ENCODE results near the gene ROR2. TPM values are rescaled to one million over a fixed set of nuclear protein-coding genes. Genes with fewer than 3 reads are reported as not detected.

The ROR2 gene
- polyA plus RNA-seq, 3 donors = not detected

- Histone ChIP-seq H3K27me3 (ENCODE audit: control insufficient read depth in 2 of 2, insufficient read depth in 2 of 2, low read length in 2 of 2) (peaks cover 0 to 2% of the 10 kb centered on the region in 2 donors), H4K20me1 (ENCODE audit: insufficient read depth, low read length) (no peaks in the 10 kb centered on the region), H3K9me3 (replicated peaks in 1 of 2; ENCODE audit: control insufficient read depth in 1 of 2, insufficient read depth in 1 of 2, low read length in 2 of 2) (no peaks in the 10 kb centered on the region), H3K36me3 (replicated peaks in 1 of 2; ENCODE audit: control insufficient read depth in 1 of 2, insufficient read depth in 2 of 2, low read length in 2 of 2) (no peaks in the 10 kb centered on the region), H3K4me3 (replicated peaks in 1 of 3; ENCODE audit: low read depth in 2 of 3, low read length in 3 of 3) (no peak overlapping the region), H2AFZ (ENCODE audit: insufficient read depth, low read depth, low read length, poor library complexity, severe bottlenecking) (no peak overlapping the region), H3K4me2 (replicated peaks; ENCODE audit: extremely low read depth, low read length, poor library complexity, severe bottlenecking) (no peak overlapping the region), H3K27ac (ENCODE audit: low read depth in 1 of 2, low read length in 2 of 2) (no peak overlapping the region), H3K4me1 (ENCODE audit: control insufficient read depth in 1 of 2, insufficient read depth in 2 of 2, low read length in 2 of 2) (peaks cover 0 to 3% of the 10 kb centered on the region in 2 donors), H3K79me2 (ENCODE audit: insufficient read depth, low read length) (no peaks in the 10 kb centered on the region), H3K9ac (ENCODE audit: insufficient read depth, low read length, poor library complexity, severe bottlenecking) (no peak overlapping the region)
- Mint-ChIP-seq H3K36me3 (no peaks in the 10 kb centered on the region), H3K27me3 (ENCODE audit: low read depth in 3 of 3) (peaks cover 5 to 11% (median 6%) of the 10 kb centered on the region in 3 donors), H3K4me3 (no peak overlapping the region), H3K27ac (no peak overlapping the region), H3K4me1 (peaks cover 10% of the 10 kb centered on the region), H3K9me3 (no peaks in the 10 kb centered on the region)
- WGBS (ENCODE audit: insufficient coverage) = 97% methylated on average over 18 of the region's 21 CpGs
- no peak for DNase-seq
- intact Hi-C loops (cut with micrococcal nuclease) = no loop called here
- TF ChIP-seq, protein P1, sequence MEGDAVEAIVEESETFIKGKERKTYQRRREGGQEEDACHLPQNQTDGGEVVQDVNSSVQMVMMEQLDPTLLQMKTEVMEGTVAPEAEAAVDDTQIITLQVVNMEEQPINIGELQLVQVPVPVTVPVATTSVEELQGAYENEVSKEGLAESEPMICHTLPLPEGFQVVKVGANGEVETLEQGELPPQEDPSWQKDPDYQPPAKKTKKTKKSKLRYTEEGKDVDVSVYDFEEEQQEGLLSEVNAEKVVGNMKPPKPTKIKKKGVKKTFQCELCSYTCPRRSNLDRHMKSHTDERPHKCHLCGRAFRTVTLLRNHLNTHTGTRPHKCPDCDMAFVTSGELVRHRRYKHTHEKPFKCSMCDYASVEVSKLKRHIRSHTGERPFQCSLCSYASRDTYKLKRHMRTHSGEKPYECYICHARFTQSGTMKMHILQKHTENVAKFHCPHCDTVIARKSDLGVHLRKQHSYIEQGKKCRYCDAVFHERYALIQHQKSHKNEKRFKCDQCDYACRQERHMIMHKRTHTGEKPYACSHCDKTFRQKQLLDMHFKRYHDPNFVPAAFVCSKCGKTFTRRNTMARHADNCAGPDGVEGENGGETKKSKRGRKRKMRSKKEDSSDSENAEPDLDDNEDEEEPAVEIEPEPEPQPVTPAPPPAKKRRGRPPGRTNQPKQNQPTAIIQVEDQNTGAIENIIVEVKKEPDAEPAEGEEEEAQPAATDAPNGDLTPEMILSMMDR (IDR thresholded peaks at IDR 0.05) = no peak
Measured at GRCh38 chr9:91724068-91724440, 226.0 kb downstream of the ROR2 start.

DNA sequence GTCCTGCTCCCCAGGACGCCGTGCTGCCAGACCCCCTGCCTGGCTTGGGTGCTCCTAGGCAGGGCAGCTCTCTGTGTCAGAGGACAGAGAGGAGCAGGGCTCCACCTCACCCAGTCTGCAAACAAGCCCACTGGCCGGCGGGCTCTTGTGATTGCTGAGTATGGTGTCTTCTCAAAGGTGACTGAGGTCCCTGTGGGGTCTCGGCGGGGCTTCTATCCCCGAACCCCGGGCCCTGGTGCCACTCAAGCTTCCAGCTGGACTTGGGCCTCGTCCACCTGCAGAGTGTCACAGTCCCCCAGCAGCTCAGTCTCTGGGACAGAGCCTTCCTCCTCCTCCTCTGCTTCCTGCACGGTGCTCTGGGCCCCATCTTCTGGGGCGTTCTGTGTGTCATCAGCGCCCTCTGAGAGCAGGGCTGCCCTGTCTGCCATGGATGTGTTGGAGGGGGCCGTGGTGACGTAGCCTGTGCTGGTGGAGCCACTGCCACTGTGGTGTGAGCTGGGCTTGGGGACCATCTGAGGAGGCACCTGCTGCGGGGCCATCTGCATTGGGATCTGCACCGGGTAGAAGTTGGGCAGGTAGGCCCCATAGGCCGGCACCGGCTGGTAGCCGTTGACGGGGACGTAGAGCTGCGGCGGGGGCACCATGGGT, 226.5 kb downstream of the ROR2 start:
- no peaks in the 10 kb centered on the region for H3K9me3 Mint-ChIP-seq
- no peak for DNase-seq
- H2AFZ ChIP-seq (ENCODE audit: insufficient read depth, low read depth, low read length, poor library complexity, severe bottlenecking) = no peak overlapping the region
- H3K27ac Mint-ChIP-seq = no peak overlapping the region
- no peaks in the 10 kb centered on the region for H3K36me3 Mint-ChIP-seq
- intact Hi-C loops (cut with micrococcal nuclease) = no loop called here
- peaks cover 6 to 10% (median 7%) of the 10 kb centered on the region in 3 donors for H3K27me3 Mint-ChIP-seq (ENCODE audit: low read depth in 3 of 3)
- no peaks in the 10 kb centered on the region for H3K9me3 ChIP-seq (replicated peaks in 1 of 2; ENCODE audit: control insufficient read depth in 1 of 2, insufficient read depth in 1 of 2, low read length in 2 of 2)
- H3K4me3 Mint-ChIP-seq = no peak overlapping the region
- WGBS (ENCODE audit: insufficient coverage) = 85% methylated on average over 16 of the region's 23 CpGs
- H3K4me3 ChIP-seq (replicated peaks in 1 of 3; ENCODE audit: low read depth in 2 of 3, low read length in 3 of 3) = no peak overlapping the region
- H3K9ac ChIP-seq (ENCODE audit: insufficient read depth, low read length, poor library complexity, severe bottlenecking) = no peak overlapping the region
- H3K27ac ChIP-seq (ENCODE audit: low read depth in 1 of 2, low read length in 2 of 2) = no peak overlapping the region
- no peaks in the 10 kb centered on the region for H3K36me3 ChIP-seq (replicated peaks in 1 of 2; ENCODE audit: control insufficient read depth in 1 of 2, insufficient read depth in 2 of 2, low read length in 2 of 2)
- peaks cover 10% of the 10 kb centered on the region for H3K4me1 Mint-ChIP-seq
- H3K79me2 ChIP-seq (ENCODE audit: insufficient read depth, low read length) = no peaks in the 10 kb centered on the region
- H4K20me1 ChIP-seq (ENCODE audit: insufficient read depth, low read length) = no peaks in the 10 kb centered on the region
- TF ChIP-seq, protein P1 (IDR thresholded peaks at IDR 0.05) = no peak
- H3K4me2 ChIP-seq (replicated peaks; ENCODE audit: extremely low read depth, low read length, poor library complexity, severe bottlenecking) = no peak overlapping the region
- peaks cover 0 to 2% of the 10 kb centered on the region in 2 donors for H3K27me3 ChIP-seq (ENCODE audit: control insufficient read depth in 2 of 2, insufficient read depth in 2 of 2, low read length in 2 of 2)
- H3K4me1 ChIP-seq (ENCODE audit: control insufficient read depth in 1 of 2, insufficient read depth in 2 of 2, low read length in 2 of 2) = peaks cover 0 to 3% of the 10 kb centered on the region in 2 donors
